Rectal smooth muscle tissue (tissue), 1 donor: ENCODE data around the gene NEMP2.
"Not testable (repeated sequence)": the region's sequence is repeated elsewhere in the genome, so short reads cannot be mapped to it uniquely, and the experiment has no call there.

ENCODE experiments used
- H3K27ac ChIP-seq: one replicate; pipeline ENCODE4 v1.7.0; 2013; ENCODE audit warnings: low read depth, low read length, inconsistent platforms
- H3K27me3 ChIP-seq: one replicate; pipeline ENCODE4 v1.7.0; 2013; ENCODE audit warnings: low read length; ENCODE audit not compliant: control insufficient read depth, insufficient read depth
- H3K36me3 ChIP-seq: one replicate; pipeline ENCODE4 v1.7.0; 2013; ENCODE audit warnings: low read length; ENCODE audit not compliant: control insufficient read depth, insufficient read depth
- H3K4me1 ChIP-seq: one replicate; pipeline ENCODE4 v1.7.0; 2013; ENCODE audit warnings: low read length; ENCODE audit not compliant: control insufficient read depth, insufficient read depth
- H3K4me3 ChIP-seq: one replicate; pipeline ENCODE4 v1.7.0; 2013; ENCODE audit warnings: low read length
- H3K9ac ChIP-seq: one replicate; pipeline ENCODE4 v1.7.0; 2013; ENCODE audit warnings: low read length

Gene NEMP2

DNA sequence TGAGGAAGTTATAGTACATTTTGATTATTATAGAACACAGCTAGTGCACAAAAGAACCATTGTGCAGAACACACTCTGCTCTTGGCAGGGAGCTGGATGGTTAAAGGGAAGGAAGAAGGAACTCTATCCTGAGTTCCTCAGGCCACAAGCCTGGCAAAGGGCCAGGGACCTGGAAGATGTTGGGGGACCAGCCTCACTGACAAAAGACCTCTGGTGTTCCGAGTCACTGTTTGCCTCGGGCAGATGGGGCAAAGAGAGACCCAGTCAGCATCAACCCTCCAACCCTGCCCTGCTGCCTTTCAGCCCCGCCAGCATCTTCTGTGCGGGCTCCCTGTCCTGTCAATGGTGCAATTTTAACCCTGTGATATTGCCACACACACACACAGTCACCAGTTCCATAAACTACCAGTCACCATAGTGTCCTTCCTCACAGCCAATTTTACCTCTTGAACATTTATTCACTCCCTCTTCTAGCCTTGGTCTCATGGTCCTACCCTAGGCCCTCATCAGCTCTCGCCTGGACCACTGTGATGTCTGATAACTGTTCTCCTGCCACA lies 21.9 kb downstream of the NEMP2 start:
- no peak overlapping the region for H3K9ac ChIP-seq
- H3K4me1 ChIP-seq = no peaks in the 10 kb centered on the region
- no peak overlapping the region for H3K4me3 ChIP-seq
- no peaks in the 10 kb centered on the region for H3K27me3 ChIP-seq
- H3K27ac ChIP-seq = no peak overlapping the region
- H3K36me3 ChIP-seq = no peaks in the 10 kb centered on the region

- H3K9ac ChIP-seq = no peak overlapping the region
- H3K4me3 ChIP-seq = no peak overlapping the region
- no peaks in the 10 kb centered on the region for H3K36me3 ChIP-seq
- H3K4me1 ChIP-seq = no peaks in the 10 kb centered on the region
- no peak overlapping the region for H3K27ac ChIP-seq
- H3K27me3 ChIP-seq = no peaks in the 10 kb centered on the region
Observed at GRCh38 chr2:190511104-190511503, 23.4 kb downstream of the NEMP2 start.

DNA sequence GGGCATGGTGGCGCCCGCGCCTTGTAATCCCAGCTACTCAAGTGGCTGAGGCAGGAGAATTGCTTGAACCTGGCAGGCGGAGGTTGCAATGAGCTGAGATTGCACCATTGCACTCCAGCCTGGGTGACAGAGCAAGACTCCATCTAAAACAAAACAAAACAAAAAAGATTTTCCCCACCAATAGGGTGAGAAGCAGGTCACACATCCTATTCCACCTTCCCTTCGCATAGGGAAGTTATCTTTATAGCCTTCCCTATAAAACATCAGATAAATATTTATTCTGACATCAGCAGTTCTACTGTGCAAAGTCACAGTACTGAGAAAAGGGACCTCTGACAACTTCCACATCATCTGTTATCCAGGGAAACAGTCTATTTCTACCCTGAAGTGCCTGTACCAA lies 24.6 kb downstream of the NEMP2 start:
- not testable (repeated sequence) for H3K4me3 ChIP-seq, H3K4me1 ChIP-seq, H3K9ac ChIP-seq, H3K36me3 ChIP-seq, H3K27ac ChIP-seq, H3K27me3 ChIP-seq

DNA sequence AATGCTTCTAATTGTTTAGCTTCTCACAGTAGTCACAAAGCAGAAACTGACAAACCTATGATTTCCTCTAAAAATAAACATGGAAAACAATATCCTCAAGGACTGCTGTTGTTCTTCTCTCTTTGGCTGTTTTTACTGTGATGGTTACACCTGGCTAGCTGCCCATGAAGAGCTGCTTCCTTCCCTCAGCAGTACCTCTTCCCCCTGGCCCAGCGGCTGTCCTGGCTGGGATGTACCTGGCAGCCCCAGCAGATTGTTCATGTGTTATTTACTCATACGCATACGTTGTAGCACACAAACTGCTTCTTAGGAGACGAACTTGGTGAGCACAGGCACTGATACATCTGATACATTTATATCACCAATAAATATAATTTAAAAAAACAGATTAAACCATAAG lies 27.4 kb downstream of the NEMP2 start:
- peaks cover 4% of the 10 kb centered on the region for H3K36me3 ChIP-seq

GRCh38 chr2:190506666-190507065 lies 27.9 kb downstream of the NEMP2 start:
- Histone ChIP-seq H3K36me3 (peaks cover 4% of the 10 kb centered on the region), H3K9ac (no peak overlapping the region), H3K27ac (no peak overlapping the region)

More for the DNA sequence above, 27.4 kb downstream of the NEMP2 start:
- Histone ChIP-seq H3K27me3 (no peaks in the 10 kb centered on the region), H3K4me1 (no peaks in the 10 kb centered on the region), H3K4me3 (no peak overlapping the region), H3K9ac (no peak overlapping the region), H3K27ac (no peak overlapping the region)

GRCh38 chr2:190505696-190506095 lies 28.8 kb downstream of the NEMP2 start:
- H3K9ac ChIP-seq = no peak overlapping the region
- H3K36me3 ChIP-seq = peaks cover 4% of the 10 kb centered on the region
- no peak overlapping the region for H3K27ac ChIP-seq
- no peaks in the 10 kb centered on the region for H3K4me1 ChIP-seq
- H3K4me3 ChIP-seq = no peak overlapping the region
- no peaks in the 10 kb centered on the region for H3K27me3 ChIP-seq

More at GRCh38 chr2:190506666-190507065, 27.9 kb downstream of the NEMP2 start:
- H3K4me1 ChIP-seq = no peaks in the 10 kb centered on the region
- H3K4me3 ChIP-seq = no peak overlapping the region
- H3K27me3 ChIP-seq = no peaks in the 10 kb centered on the region

DNA sequence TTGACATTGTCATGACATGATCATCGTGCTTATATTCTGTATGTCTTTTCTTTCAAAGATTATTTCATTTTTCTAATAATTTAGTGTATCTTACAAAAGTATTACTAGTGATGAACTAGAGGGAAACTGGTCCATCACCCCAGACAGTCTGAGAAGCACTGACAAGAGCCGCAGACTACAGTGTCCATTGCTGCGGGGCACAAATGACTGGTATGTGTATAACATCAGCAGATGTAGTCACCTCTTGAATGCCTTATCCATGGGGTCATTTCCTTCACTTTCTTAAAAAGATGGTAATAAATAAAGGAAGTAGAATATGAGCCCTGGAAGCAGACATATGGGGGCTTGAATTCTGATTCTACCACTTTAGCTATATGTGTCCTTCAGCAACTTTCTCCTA lies 29.6 kb downstream of the NEMP2 start:
- no peak overlapping the region for H3K9ac ChIP-seq
- no peaks in the 10 kb centered on the region for H3K27me3 ChIP-seq
- peaks cover 6% of the 10 kb centered on the region for H3K36me3 ChIP-seq
- no peak overlapping the region for H3K4me3 ChIP-seq
- H3K4me1 ChIP-seq = no peaks in the 10 kb centered on the region
- no peak overlapping the region for H3K27ac ChIP-seq

DNA sequence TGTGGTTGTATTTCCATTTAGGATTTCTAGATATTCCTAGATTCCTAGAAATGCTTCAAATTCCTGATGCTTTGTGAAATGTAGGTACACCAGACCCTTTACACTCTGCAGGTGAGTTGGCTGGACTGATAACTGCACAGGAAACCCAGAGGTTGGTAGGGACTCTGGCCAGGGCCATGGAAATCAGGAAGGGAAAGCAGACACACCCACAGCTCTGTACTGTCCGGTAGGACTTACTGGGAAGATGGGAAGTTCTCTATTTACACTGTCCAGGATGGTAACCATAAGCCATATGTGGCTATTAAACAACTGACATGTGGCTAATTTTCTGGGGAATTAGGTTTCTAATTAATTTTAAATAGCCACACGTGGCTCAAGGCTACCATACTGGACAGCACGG lies 31.4 kb downstream of the NEMP2 start:
- no peak overlapping the region for H3K27ac ChIP-seq
- H3K9ac ChIP-seq = no peak overlapping the region
- H3K27me3 ChIP-seq = no peaks in the 10 kb centered on the region
- H3K4me3 ChIP-seq = no peak overlapping the region
- H3K36me3 ChIP-seq = peaks cover 9% of the 10 kb centered on the region
- H3K4me1 ChIP-seq = no peaks in the 10 kb centered on the region

GRCh38 chr2:190501702-190502407 lies 32.7 kb downstream of the NEMP2 start:
- no peaks in the 10 kb centered on the region for H3K27me3 ChIP-seq
- H3K4me3 ChIP-seq = no peak overlapping the region
- H3K36me3 ChIP-seq = peaks cover 13% of the 10 kb centered on the region
- H3K4me1 ChIP-seq = no peaks in the 10 kb centered on the region
- H3K9ac ChIP-seq = no peak overlapping the region
- no peak overlapping the region for H3K27ac ChIP-seq

DNA sequence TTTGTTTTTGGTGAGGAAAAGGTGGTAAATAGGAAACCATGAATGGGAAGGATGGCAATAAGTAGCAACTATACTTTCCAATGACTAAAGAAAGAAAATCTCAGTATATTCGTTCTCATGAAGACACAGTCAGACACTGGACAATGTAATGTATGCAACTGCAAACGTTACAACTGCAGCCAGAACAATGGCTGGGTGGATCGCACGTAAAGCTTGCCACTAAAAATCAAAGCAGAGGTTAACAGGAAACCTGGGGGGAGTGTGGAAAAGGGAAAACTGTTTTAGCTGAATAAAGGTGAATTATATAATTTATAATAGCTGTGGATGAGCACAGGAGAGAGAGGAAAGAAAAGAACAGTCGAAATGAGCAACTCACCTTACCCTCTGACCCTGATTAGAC lies 33.3 kb downstream of the NEMP2 start:
- no peak overlapping the region for H3K9ac ChIP-seq
- peaks cover 13% of the 10 kb centered on the region for H3K36me3 ChIP-seq
- no peak overlapping the region for H3K27ac ChIP-seq

DNA sequence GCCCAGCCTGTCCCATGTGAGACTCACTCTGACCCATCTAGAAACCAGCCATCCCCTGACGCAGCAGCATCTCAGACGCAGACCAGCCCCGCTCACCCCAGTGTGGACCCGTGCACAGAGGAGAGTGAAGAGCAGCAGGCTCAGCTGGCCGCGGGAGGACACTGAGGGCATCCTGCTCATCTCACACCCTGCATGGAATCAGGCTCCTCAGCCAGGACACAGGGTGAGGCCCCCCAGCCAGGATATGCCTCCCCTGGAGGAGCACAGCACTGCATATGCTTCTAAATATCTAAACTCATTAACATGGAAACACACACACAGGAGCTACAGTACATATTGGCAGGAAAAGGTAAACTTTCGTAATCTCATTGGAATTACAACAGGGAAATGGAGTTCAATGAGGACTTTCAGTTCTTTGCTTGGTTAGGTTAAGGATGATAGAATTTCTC lies 34.4 kb downstream of the NEMP2 start:
- Histone ChIP-seq H3K27ac (no peak overlapping the region), H3K27me3 (no peaks in the 10 kb centered on the region), H3K4me3 (no peak overlapping the region), H3K4me1 (no peaks in the 10 kb centered on the region), H3K9ac (no peak overlapping the region), H3K36me3 (peaks cover 13% of the 10 kb centered on the region)

More for the DNA sequence above, 33.3 kb downstream of the NEMP2 start:
- H3K4me1 ChIP-seq = no peaks in the 10 kb centered on the region
- no peak overlapping the region for H3K4me3 ChIP-seq
- no peaks in the 10 kb centered on the region for H3K27me3 ChIP-seq

GRCh38 chr2:190499273-190499672 lies 35.2 kb downstream of the NEMP2 start:
- no peak overlapping the region for H3K9ac ChIP-seq
- peaks cover 13% of the 10 kb centered on the region for H3K36me3 ChIP-seq
- H3K4me3 ChIP-seq = no peak overlapping the region

DNA sequence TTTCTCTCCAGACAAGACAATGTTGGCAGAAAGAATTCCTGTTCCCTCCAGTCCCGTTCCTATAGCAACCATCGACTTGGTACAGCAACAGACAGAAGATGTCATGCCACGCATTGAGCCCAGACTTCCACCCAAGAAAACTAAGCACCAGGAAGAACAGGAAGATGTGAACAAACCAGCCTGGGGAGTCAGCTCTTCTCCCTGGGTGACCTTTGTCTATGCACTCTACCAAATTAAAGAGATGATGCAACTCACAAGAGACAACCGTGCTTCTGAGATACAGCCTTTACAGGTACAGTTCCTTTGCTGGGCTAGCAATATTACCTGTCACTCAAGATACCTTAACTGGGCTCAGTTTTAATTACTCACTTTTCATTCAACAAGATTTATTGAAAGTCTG lies 37.1 kb downstream of the NEMP2 start:
- Histone ChIP-seq H3K27ac (no peak overlapping the region), H3K9ac (no peak overlapping the region), H3K27me3 (no peaks in the 10 kb centered on the region), H3K4me3 (no peak overlapping the region), H3K4me1 (no peaks in the 10 kb centered on the region), H3K36me3 (peaks cover 9% of the 10 kb centered on the region)

More at GRCh38 chr2:190499273-190499672, 35.2 kb downstream of the NEMP2 start:
- Histone ChIP-seq H3K4me1 (no peaks in the 10 kb centered on the region), H3K27ac (no peak overlapping the region), H3K27me3 (no peaks in the 10 kb centered on the region)
